NOMO-1 treated with DMSO at 0.1 percent for 48 hours (cell line): ENCODE results near the gene TRIL.
A peak's percentile ranks its signal among the peaks of the same experiment; 100 is the strongest.

ENCODE experiments used
- DNase-seq: peaks from one replicate; lab custom pipeline; 2025; ENCODE audit not compliant: unreplicated experiment; lab: John Stamatoyannopoulos, UW

The TRIL gene

GRCh38 chr7:28984217-28984616 is 26.1 kb upstream of the TRIL start:
- DNase-seq: no peak

- DNase-seq: no peak
Observed at GRCh38 chr7:28983396-28984190, 25.5 kb upstream of the TRIL start.

- no peak for DNase-seq
Observed at GRCh38 chr7:28981161-28981465, 23.0 kb upstream of the TRIL start.

- no peak for DNase-seq
Observed at GRCh38 chr7:28980451-28981160, 22.5 kb upstream of the TRIL start.

- no peak for DNase-seq
Observed at GRCh38 chr7:28979776-28980175, 21.6 kb upstream of the TRIL start.

GRCh38 chr7:28977881-28978280 is 19.8 kb upstream of the TRIL start:
- no peak for DNase-seq

- DNase-seq: no peak
Observed at GRCh38 chr7:28976022-28976421, 17.9 kb upstream of the TRIL start.

GRCh38 chr7:28973591-28973990 is 15.5 kb upstream of the TRIL start:
- no peak for DNase-seq

- no peak for DNase-seq
Observed at GRCh38 chr7:28964056-28964455, 5.9 kb upstream of the TRIL start.

- no peak for DNase-seq
Observed at GRCh38 chr7:28961972-28962371, 3.8 kb upstream of the TRIL start.

- DNase-seq: no peak
Observed at GRCh38 chr7:28960071-28960840, 2.1 kb upstream of the TRIL start.

GRCh38 chr7:28958980-28959347 is 834 bp upstream of the TRIL start:
- DNase-seq: no peak

- DNase-seq: no peak
Observed at GRCh38 chr7:28957751-28958234, 337 bp downstream of the TRIL start.

- DNase-seq: peak; percentile 27
Observed at GRCh38 chr7:28957064-28957750, 923 bp downstream of the TRIL start.

GRCh38 chr7:28956608-28957063 is 1.5 kb downstream of the TRIL start:
- DNase-seq: peak; percentile 42

GRCh38 chr7:28955718-28956607 is 2.2 kb downstream of the TRIL start:
- DNase-seq: peak; percentile 35

GRCh38 chr7:28955356-28955717 is 2.8 kb downstream of the TRIL start:
- DNase-seq: no peak

- no peak for DNase-seq
Observed at GRCh38 chr7:28954946-28955345, 3.2 kb downstream of the TRIL start.

- DNase-seq: no peak
Observed at GRCh38 chr7:28954471-28954870, 3.7 kb downstream of the TRIL start.

GRCh38 chr7:28953633-28954032 is 4.5 kb downstream of the TRIL start:
- no peak for DNase-seq
